HepG2 (cell line): Measurements from ENCODE around the gene PRDM11. TPM values are rescaled to one million over a fixed set of nuclear protein-coding genes. Genes with fewer than 3 reads are reported as not detected.

ENCODE experiments used
- ATAC-seq: fragments of 200-7000 bp; cut with Tn5 transposase; 3 replicates; pipeline ENCODE4 v1.9.1; 2020; ENCODE audit warnings: mild to moderate bottlenecking, moderate library complexity
- BruUV-seq: library from RNA; stranded (reverse); fragments of 400-500 nt; replicated peaks from 2 replicates; lab custom pipeline; 2021; lab: Mats Ljungman, UMichigan
- CTCF ChIA-PET: fragments of 300-600 bp; formaldehyde crosslinking; extraction: SDS; loops from one replicate; lab custom pipeline; 2021; ENCODE audit warnings: low total read pairs, inconsistent platforms, low intra/inter-chr PET ratio; lab: Yijun Ruan, JAX
- POLR2A ChIA-PET: fragments of 350-600 bp; sonication (Branson Sonifier 250); formaldehyde crosslinking; loops from one replicate; lab custom pipeline; 2020; ENCODE audit warnings: antibody characterized with exemption, inconsistent platforms; lab: Yijun Ruan, JAX
- DNase-seq: peaks from one replicate; pipeline ENCODE4 v3.0.0-alpha.2; 2015; ENCODE audit warnings: low spot score
- FAIRE-seq: peaks from 3 replicates; lab custom pipeline; 2011; peaks lifted over from hg19 to GRCh38; lab: Jason Lieb, UNC
- H2AFZ ChIP-seq: one replicate; pipeline ENCODE4 v1.6.1; 2011; ENCODE audit warnings: low read length, inconsistent platforms
- H3K27ac ChIP-seq: fragments of 300-600 bp; 3 replicates; pipeline ENCODE4 v1.8.0; 2011; ENCODE audit warnings: mixed run types, mild to moderate bottlenecking, mixed read lengths, low read length, inconsistent platforms; ENCODE audit not compliant: insufficient read depth; ENCODE audit errors: extremely low read length
- H3K27me3 ChIP-seq, 2 experiments: fragments of 200-600 bp in 1 of 2; 2 replicates in 1 of 2; 3 replicates in 1 of 2; pipeline versions ENCODE4 v1.6.0 to v1.8.0; 2011; ENCODE audit warnings: low read length in 2 of 2, mild to moderate bottlenecking in 2 of 2, moderate library complexity in 2 of 2, inconsistent platforms in 1 of 2; ENCODE audit not compliant: insufficient read depth in 2 of 2, control insufficient read depth in 1 of 2
- H3K36me3 ChIP-seq, 2 experiments: fragments of 200-600 bp in 1 of 2; replicated peaks in 1 of 2; 2 replicates in 1 of 2; 3 replicates in 1 of 2; pipeline versions ENCODE4 v1.5.1 to v1.8.0; 2011; ENCODE audit warnings: low read length in 2 of 2, inconsistent platforms in 1 of 2; ENCODE audit not compliant: insufficient read depth in 2 of 2, control insufficient read depth in 1 of 2
- H3K4me1 ChIP-seq: 2 replicates; pipeline ENCODE4 v1.5.1; 2012; ENCODE audit warnings: low read length, inconsistent platforms; ENCODE audit not compliant: insufficient read depth
- H3K4me2 ChIP-seq: 2 replicates; pipeline ENCODE4 v1.6.0; 2011; ENCODE audit warnings: low read depth, low read length, inconsistent platforms
- H3K4me3 ChIP-seq, 3 experiments: fragments of 200-600 bp in 1 of 3; sonication (generic), shearing (Covaris generic) in 1 of 3; replicated peaks in 1 of 3; 2 replicates each; pipeline ENCODE4 v1.5.1; 2011 to 2016; ENCODE audit warnings: low read length in 3 of 3, inconsistent platforms in 2 of 3, low read depth in 2 of 3, mild to moderate bottlenecking in 2 of 3, control low read depth in 1 of 3, mixed read lengths in 1 of 3; ENCODE audit not compliant: insufficient read depth in 1 of 3
- H3K79me2 ChIP-seq: one replicate; pipeline ENCODE4 v1.6.1; 2011; ENCODE audit warnings: low read length, inconsistent platforms; ENCODE audit not compliant: insufficient read depth
- H3K9ac ChIP-seq: 2 replicates; pipeline ENCODE4 v1.6.0; 2011; ENCODE audit warnings: mild to moderate bottlenecking, low read depth, low read length, inconsistent platforms; ENCODE audit not compliant: insufficient read depth
- H3K9me3 ChIP-seq: 2 replicates; pipeline ENCODE4 v1.5.1; 2012; ENCODE audit warnings: mild to moderate bottlenecking, low read length
- H4K20me1 ChIP-seq: 2 replicates; pipeline ENCODE4 v1.6.0; 2011; ENCODE audit warnings: inconsistent platforms, mild to moderate bottlenecking, low read length, moderate library complexity; ENCODE audit not compliant: insufficient read depth
- AHR ChIP-seq: IDR thresholded peaks from 2 replicates; pipeline ENCODE4 v1.6.1; 2018; ENCODE audit warnings: missing genetic modification reagents, missing compliant biosample characterization
- CBX2 ChIP-seq, 2 experiments: fragments of 200-600 bp in 1 of 2; sonication (generic); formaldehyde crosslinking in 1 of 2; IDR thresholded peaks; 2 replicates each; pipeline versions ENCODE4 v1.7.0 to v1.8.1; 2018 to 2022; ENCODE audit warnings: low read depth in 2 of 2, low read length in 1 of 2, mild to moderate bottlenecking in 1 of 2, missing genetic modification reagents in 1 of 2
- DDIT3 ChIP-seq: sonication (generic); formaldehyde crosslinking; IDR thresholded peaks from 2 replicates; pipeline ENCODE4 v1.4.0; 2020; ENCODE audit warnings: mild to moderate bottlenecking, missing genetic modification reagents
- HOXA9 ChIP-seq: sonication (generic); formaldehyde crosslinking; IDR thresholded peaks from 2 replicates; pipeline ENCODE4 v1.8.1; 2022; ENCODE audit warnings: missing genetic modification reagents, mild to moderate bottlenecking, moderate library complexity, borderline replicate concordance
- ZNF441 ChIP-seq: sonication (generic); formaldehyde crosslinking; IDR thresholded peaks from 2 replicates; pipeline ENCODE4 v1.7.0; 2021; ENCODE audit warnings: missing genetic modification reagents, borderline replicate concordance
- WGBS: methylation state at CpG from one replicate; pipeline ENCODE4 v1.1.6; 2017; ENCODE audit warnings: low lambda C conversion rate; 5-methylcytosine and 5-hydroxymethylcytosine counted together
- in situ Hi-C: cut with HindIII; loops from 2 replicates; pipeline ENCODE4 v1.10.0; 2017; ENCODE audit warnings: low pct_unique_long_range_greater_than_20kb; ENCODE audit not compliant: extremely low pct_ligation_motif_present
- intact Hi-C: fragments of 100-400 bp; cut with micrococcal nuclease; formaldehyde crosslinking; loops from one replicate; pipeline ENCODE4 v1.10.0; 2022; ENCODE audit not compliant: unreplicated experiment
- polyA plus RNA-seq, 8 experiments: library from polyadenylated mRNA; depleted of rRNA in 3 of 8; stranded (reverse) in 7 of 8; unstranded in 1 of 8; fragments of >200 nt; fragmentation: Illumina TruSeq in 4 of 8; extraction: Trizol in 4 of 8; gene quantifications; 2 replicates each; pipeline versions ENCODE4 v1.2.1 to v1.2.3, GENCODE V29; 2011 to 2016; ENCODE audit warnings: low read depth in 4 of 8, missing spikeins in 1 of 8, mixed read lengths in 1 of 8; ENCODE audit not compliant: insufficient read depth in 1 of 8
- total RNA-seq, 5 experiments: library from RNA; depleted of rRNA; stranded (reverse); fragments of >200 nt; fragmentation: Illumina TruSeq; extraction: Trizol; gene quantifications; 2 replicates each; pipeline ENCODE4 v1.2.3, GENCODE V29; 2016; ENCODE audit warnings: low read depth in 1 of 5

The PRDM11 gene
- total and polyA plus RNA-seq, 2 of the 13 experiments (the other 11 are each of a cell fraction or from before 2014, with no cell fraction given), result 3.4 to 4.7 TPM

GRCh38 chr11:45184640-45185039, 38.2 kb downstream of the PRDM11 start:
- Histone ChIP-seq H3K4me1 (peaks cover 13% of the 10 kb centered on the region), H3K9ac (no peak overlapping the region), H4K20me1 (no peaks in the 10 kb centered on the region), H3K27me3 (no peaks in the 10 kb centered on the region), H3K79me2 (no peaks in the 10 kb centered on the region), H3K27ac (no peak overlapping the region), H3K36me3 (peaks cover 7 to 21% of the 10 kb centered on the region in 2 experiments; a peak in 4 of 5 replicates), H3K4me2 (no peak overlapping the region), H3K4me3 (no peak overlapping the region), H3K9me3 (no peaks in the 10 kb centered on the region), H2AFZ (no peak overlapping the region)
- POLR2A ChIA-PET, result no interaction called here
- 93% methylated on average over 2 of the region's 2 CpGs for WGBS
- in situ Hi-C loops (no loop called here), intact Hi-C loops (no loop called here)
- CTCF ChIA-PET, result interaction anchor here (1.2 kb wide), 1 partner anchor 109 kb away, joined by 4 read pairs; no protein-coding TSS in a partner anchor
- no peak for DNase-seq
- no TSS peak for BruUV-seq
- no peak for ATAC-seq
- no peak for FAIRE-seq
- TF ChIP-seq DDIT3 (no peak), CBX2 (IDR thresholded peaks at IDR 0.05; ENCODE audit: low read depth, low read length) (no peak), CBX2 (CRISPR knock-in tag; IDR thresholded peaks at IDR 0.05; ENCODE audit: low read depth) (no peak), ZNF441 (CRISPR knock-in tag) (no peak), HOXA9 (CRISPR knock-in tag) (no peak)

- no peak for TF ChIP-seq AHR (CRISPR knock-in tag)
- intact Hi-C loops, result no loop called here
- no peak overlapping the region for H3K9ac ChIP-seq
- FAIRE-seq (no peak), DNase-seq (no peak), ATAC-seq (no peak)
- ChIA-PET POLR2A (no interaction called here), CTCF (no interaction called here)
- H2AFZ ChIP-seq, result no peak overlapping the region
- no peak overlapping the region for H3K4me3 ChIP-seq
- no peaks in the 10 kb centered on the region for H3K27me3 ChIP-seq
- H3K36me3 ChIP-seq, result peaks cover 7 to 21% of the 10 kb centered on the region in 2 experiments; a peak in 4 of 5 replicates
- no peaks in the 10 kb centered on the region for H3K9me3 ChIP-seq
- no TSS peak for BruUV-seq
- H3K79me2 ChIP-seq, result no peaks in the 10 kb centered on the region
- no peaks in the 10 kb centered on the region for H4K20me1 ChIP-seq
- H3K4me1 ChIP-seq, result peaks cover 9% of the 10 kb centered on the region
- H3K4me2 ChIP-seq, result no peak overlapping the region
- H3K27ac ChIP-seq, result no peak overlapping the region
- in situ Hi-C loops, result no loop called here
Observed at GRCh38 chr11:45185228-45185729, 38.8 kb downstream of the PRDM11 start.
